HG02571 (cell line): ENCODE results near the gene PAPLN.

Experiments used
- ATAC-seq: cut with Tn5 transposase; IDR thresholded peaks from one replicate; pipeline ENCODE4 v1.9.1; 2021; ENCODE audit warnings: mild to moderate bottlenecking, moderate library complexity; ENCODE audit not compliant: unreplicated experiment

The PAPLN gene

GRCh38 chr14:73231981-73232851, 5.1 kb upstream of the PAPLN start:
- ATAC-seq, result no peak

- ATAC-seq, result no peak
Observed at GRCh38 chr14:73232984-73233383, 4.3 kb upstream of the PAPLN start.

- no peak for ATAC-seq
Observed at GRCh38 chr14:73233564-73233963, 3.7 kb upstream of the PAPLN start.

GRCh38 chr14:73234029-73234428, 3.3 kb upstream of the PAPLN start:
- no peak for ATAC-seq

- ATAC-seq, result no peak
Observed at GRCh38 chr14:73234586-73235394, 2.5 kb upstream of the PAPLN start.

- ATAC-seq, result no peak
Observed at GRCh38 chr14:73235531-73236155, 1.7 kb upstream of the PAPLN start.

GRCh38 chr14:73236157-73236556, 1.1 kb upstream of the PAPLN start:
- no peak for ATAC-seq

- no peak for ATAC-seq
Observed at GRCh38 chr14:73236752-73237218, 521 bp upstream of the PAPLN start.

- no peak for ATAC-seq
Observed at GRCh38 chr14:73237786-73238423, 599 bp downstream of the PAPLN start.

- ATAC-seq, result no peak
Observed at GRCh38 chr14:73238424-73238852, 1.1 kb downstream of the PAPLN start.

- ATAC-seq, result no peak
Observed at GRCh38 chr14:73238941-73239340, 1.6 kb downstream of the PAPLN start.

GRCh38 chr14:73239393-73240241, 2.3 kb downstream of the PAPLN start:
- no peak for ATAC-seq

- ATAC-seq, result no peak
Observed at GRCh38 chr14:73240816-73241480, 3.6 kb downstream of the PAPLN start.

GRCh38 chr14:73241481-73242165, 4.3 kb downstream of the PAPLN start:
- no peak for ATAC-seq

- no peak for ATAC-seq
Observed at GRCh38 chr14:73242357-73242901, 5.1 kb downstream of the PAPLN start.

- no peak for ATAC-seq
Observed at GRCh38 chr14:73243341-73243740, 6.0 kb downstream of the PAPLN start.

- ATAC-seq, result no peak
Observed at GRCh38 chr14:73243748-73244147, 6.4 kb downstream of the PAPLN start.

- no peak for ATAC-seq
Observed at GRCh38 chr14:73244541-73245290, 7.4 kb downstream of the PAPLN start.
